Measurements from ENCODE around the gene B2M. TPM values are rescaled to one million over a fixed set of nuclear protein-coding genes. Genes with fewer than 3 reads are reported as not detected.
A peak's percentile ranks its signal among the peaks of the same experiment; 100 is the strongest.

The B2M gene
- total and polyA plus RNA-seq, 10 of the 15 experiments (the other 5 are each of a cell fraction or from before 2014, with no cell fraction given) = 2,901 to 22,794 (median 8,374) TPM

GRCh38 chr15:44726568-44727484 lies 15.5 kb downstream of the B2M start (continued):
- TF ChIP-seq NFYA (IDR thresholded peaks at IDR 0.05; ENCODE audit: borderline replicate concordance, low read depth, low read length) (no peak), PAX5 (IDR thresholded peaks at IDR 0.05; ENCODE audit: borderline replicate concordance, low read depth, low read length) (peak; percentile 69; the same call in 1 of the 2 replicates), USF1 (IDR thresholded peaks at IDR 0.05; ENCODE audit: borderline replicate concordance, extremely low read length, insufficient read depth, low read depth, low read length) (no peak), STAT3 (IDR thresholded peaks at IDR 0.05; ENCODE audit: low read depth, low read length) (no peak), CEBPZ (IDR thresholded peaks at IDR 0.05; ENCODE audit: low read depth, low read length) (no peak), MEF2B (IDR thresholded peaks at IDR 0.05; ENCODE audit: partially characterized antibody, poor library complexity, severe bottlenecking) (no peak), WRNIP1 (IDR thresholded peaks at IDR 0.05; ENCODE audit: borderline replicate concordance, low read depth, low read length) (peak; percentile 90; the same call in 1 of the 2 replicates), HCFC1 (IDR thresholded peaks at IDR 0.05; ENCODE audit: low read length) (0 out of 2 replicates have a peak, but pooled peaks have one; percentile 19), SUZ12 (IDR thresholded peaks at IDR 0.05; ENCODE audit: unreplicated experiment) (no peak), YY1 (IDR thresholded peaks at IDR 0.05; ENCODE audit: low read depth, low read length) (peak; percentile 62), NFXL1 (IDR thresholded peaks at IDR 0.05; ENCODE audit: borderline replicate concordance) (no peak), SRF (IDR thresholded peaks at IDR 0.05; ENCODE audit: low read depth in 2 of 2, low read length in 2 of 2) (peak in 1 of 2 experiments; percentile 34; a peak in 1 of 4 replicates), NRF1 (conservative IDR thresholded peaks at IDR 0.05; ENCODE audit: low read depth, low read length) (no peak), GATAD2B (conservative IDR thresholded peaks at IDR 0.05; ENCODE audit: low read depth) (no peak), ZNF687 (IDR thresholded peaks at IDR 0.05) (peak; percentile 89), ZZZ3 (IDR thresholded peaks at IDR 0.05; ENCODE audit: control insufficient read depth, insufficient read length, low read depth) (no peak)
- TF ChIP-seq, protein P1, sequence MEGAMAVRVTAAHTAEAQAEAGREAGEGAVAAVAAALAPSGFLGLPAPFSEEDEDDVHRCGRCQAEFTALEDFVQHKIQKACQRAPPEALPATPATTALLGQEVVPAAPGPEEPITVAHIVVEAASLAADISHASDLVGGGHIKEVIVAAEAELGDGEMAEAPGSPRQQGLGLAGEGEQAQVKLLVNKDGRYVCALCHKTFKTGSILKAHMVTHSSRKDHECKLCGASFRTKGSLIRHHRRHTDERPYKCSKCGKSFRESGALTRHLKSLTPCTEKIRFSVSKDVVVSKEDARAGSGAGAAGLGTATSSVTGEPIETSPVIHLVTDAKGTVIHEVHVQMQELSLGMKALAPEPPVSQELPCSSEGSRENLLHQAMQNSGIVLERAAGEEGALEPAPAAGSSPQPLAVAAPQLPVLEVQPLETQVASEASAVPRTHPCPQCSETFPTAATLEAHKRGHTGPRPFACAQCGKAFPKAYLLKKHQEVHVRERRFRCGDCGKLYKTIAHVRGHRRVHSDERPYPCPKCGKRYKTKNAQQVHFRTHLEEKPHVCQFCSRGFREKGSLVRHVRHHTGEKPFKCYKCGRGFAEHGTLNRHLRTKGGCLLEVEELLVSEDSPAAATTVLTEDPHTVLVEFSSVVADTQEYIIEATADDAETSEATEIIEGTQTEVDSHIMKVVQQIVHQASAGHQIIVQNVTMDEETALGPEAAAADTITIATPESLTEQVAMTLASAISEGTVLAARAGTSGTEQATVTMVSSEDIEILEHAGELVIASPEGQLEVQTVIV (IDR thresholded peaks at IDR 0.05; ENCODE audit: borderline replicate concordance, partially characterized antibody) = no peak
